Mesenchymal stem cell (in vitro differentiated cells and primary cell): Measurements from ENCODE around the gene DGCR2.
"Not testable (repeated sequence)": the region's sequence is repeated elsewhere in the genome, so short reads cannot be mapped to it uniquely, and the experiment has no call there.

Source experiments
- DNase-seq: peaks from one replicate; pipeline ENCODE4 v3.0.0-alpha.2; 2013
- H2AFZ ChIP-seq: one replicate; pipeline ENCODE4 v1.6.1; 2013; ENCODE audit warnings: low read depth, mild to moderate bottlenecking, control low read depth, inconsistent platforms, low read length, moderate library complexity
- H2AK5ac ChIP-seq: 2 replicates; pipeline ENCODE4 v1.6.1; 2013; ENCODE audit warnings: low read length, moderate library complexity, mild to moderate bottlenecking, inconsistent platforms; ENCODE audit not compliant: severe bottlenecking
- H2BK120ac ChIP-seq: one replicate; pipeline ENCODE4 v1.6.1; 2013; ENCODE audit warnings: low read depth, mild to moderate bottlenecking, inconsistent platforms, low read length, moderate library complexity
- H2BK12ac ChIP-seq, 2 experiments: one replicate each; pipeline ENCODE4 v1.6.1; 2013; ENCODE audit warnings: inconsistent platforms in 2 of 2, low read length in 2 of 2, mild to moderate bottlenecking in 2 of 2, moderate library complexity in 2 of 2, control low read depth in 1 of 2
- H2BK15ac ChIP-seq: one replicate; pipeline ENCODE4 v1.6.1; 2013; ENCODE audit warnings: mild to moderate bottlenecking, low read depth, inconsistent platforms; ENCODE audit not compliant: poor library complexity, severe bottlenecking
- H2BK5ac ChIP-seq: 2 replicates; pipeline ENCODE4 v1.6.1; 2013; ENCODE audit warnings: low read depth, mild to moderate bottlenecking, low read length, control low read depth, inconsistent platforms; ENCODE audit not compliant: poor library complexity, severe bottlenecking
- H3K14ac ChIP-seq, 2 experiments: one replicate each; pipeline ENCODE4 v1.6.1; 2013; ENCODE audit warnings: inconsistent platforms in 2 of 2, low read length in 2 of 2, control low read depth in 1 of 2, mild to moderate bottlenecking in 1 of 2, moderate library complexity in 1 of 2
- H3K18ac ChIP-seq, 2 experiments: one replicate each; pipeline ENCODE4 v1.6.1; 2013; ENCODE audit warnings: inconsistent platforms in 2 of 2, low read length in 2 of 2, control low read depth in 1 of 2, low read depth in 1 of 2, mild to moderate bottlenecking in 1 of 2
- H3K23ac ChIP-seq, 2 experiments: one replicate each; pipeline ENCODE4 v1.6.1; 2013; ENCODE audit warnings: inconsistent platforms in 2 of 2, low read length in 2 of 2, mild to moderate bottlenecking in 2 of 2, moderate library complexity in 2 of 2, control low read depth in 1 of 2
- H3K27ac ChIP-seq: 2 replicates; pipeline ENCODE4 v1.5.1; 2013; ENCODE audit warnings: mild to moderate bottlenecking, moderate library complexity, low read length, control low read depth, inconsistent platforms; ENCODE audit not compliant: poor library complexity, severe bottlenecking
- H3K27me3 ChIP-seq, 2 experiments: 2 replicates each; pipeline versions ENCODE4 v1.6.1 to v1.7.0; 2013; ENCODE audit warnings: low read length in 2 of 2, mild to moderate bottlenecking in 2 of 2, moderate library complexity in 2 of 2, control low read depth in 1 of 2, inconsistent platforms in 1 of 2; ENCODE audit not compliant: control insufficient read depth in 1 of 2, insufficient read depth in 1 of 2
- H3K36me3 ChIP-seq, 2 experiments: 2 replicates each; pipeline versions ENCODE4 v1.6.1 to v1.7.0; 2013; ENCODE audit warnings: low read length in 2 of 2, control low read depth in 1 of 2, inconsistent platforms in 1 of 2, low read depth in 1 of 2, mild to moderate bottlenecking in 1 of 2; ENCODE audit not compliant: insufficient read depth in 2 of 2, control insufficient read depth in 1 of 2
- H3K4ac ChIP-seq, 2 experiments: one replicate each; pipeline ENCODE4 v1.6.1; 2013; ENCODE audit warnings: inconsistent platforms in 2 of 2, low read length in 2 of 2, mild to moderate bottlenecking in 2 of 2, moderate library complexity in 2 of 2, control low read depth in 1 of 2, low read depth in 1 of 2
- H3K4me1 ChIP-seq: 2 replicates; pipeline ENCODE4 v1.6.1; 2013; ENCODE audit warnings: low read depth, low read length, control low read depth; ENCODE audit not compliant: control insufficient read depth, insufficient read depth
- H3K4me2 ChIP-seq: 2 replicates; pipeline ENCODE4 v1.6.1; 2013; ENCODE audit warnings: low read length, mild to moderate bottlenecking, inconsistent platforms; ENCODE audit not compliant: poor library complexity, severe bottlenecking
- H3K4me3 ChIP-seq, 2 experiments: 2 replicates each; pipeline versions ENCODE4 v1.5.1 to v1.7.0; 2013; ENCODE audit warnings: low read length in 2 of 2, mild to moderate bottlenecking in 2 of 2, control low read depth in 1 of 2, low read depth in 1 of 2; ENCODE audit not compliant: insufficient read depth in 1 of 2
- H3K79me1 ChIP-seq: replicated peaks from 2 replicates; pipeline ENCODE4 v1.6.1; 2013; ENCODE audit warnings: mild to moderate bottlenecking, control low read depth, low read length, inconsistent platforms; ENCODE audit not compliant: poor library complexity, severe bottlenecking
- H3K9ac ChIP-seq: 2 replicates; pipeline ENCODE4 v1.7.0; 2013; ENCODE audit warnings: mild to moderate bottlenecking, low read length, moderate library complexity
- H3K9me3 ChIP-seq: 2 replicates; pipeline ENCODE4 v1.7.0; 2013; ENCODE audit warnings: mild to moderate bottlenecking, low read length; ENCODE audit not compliant: control insufficient read depth
- H4K8ac ChIP-seq: one replicate; pipeline ENCODE4 v1.6.1; 2013; ENCODE audit warnings: inconsistent platforms, mild to moderate bottlenecking, low read length, moderate library complexity
- H4K91ac ChIP-seq: one replicate; pipeline ENCODE4 v1.6.1; 2013; ENCODE audit warnings: mild to moderate bottlenecking, low read length, inconsistent platforms
- WGBS: methylation state at CpG from one replicate; pipeline ENCODE4 v1.1.7; 2013; ENCODE audit warnings: mixed read lengths; 5-methylcytosine and 5-hydroxymethylcytosine counted together

The DGCR2 gene

DNA sequence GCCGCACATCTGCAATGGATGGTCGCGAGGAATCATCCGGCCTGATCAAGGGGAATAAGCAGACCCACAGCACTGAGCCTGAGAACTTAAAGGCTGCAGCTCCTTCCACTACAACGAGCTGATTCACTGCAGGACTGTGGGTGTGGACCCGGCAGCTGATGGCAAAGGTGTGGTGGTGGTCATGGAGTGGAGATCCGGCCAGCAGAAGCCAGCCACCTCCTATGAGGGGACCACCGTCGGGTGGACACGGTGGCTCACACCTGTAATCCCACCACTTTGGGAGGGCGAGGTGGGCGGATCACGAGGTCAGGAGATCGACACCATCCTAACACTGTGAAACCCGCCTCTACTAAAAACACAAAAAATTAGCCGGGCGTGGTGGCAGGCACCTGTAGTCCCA is 66.4 kb downstream of the DGCR2 start:
- no peak overlapping the region for H3K4ac ChIP-seq
- H3K9me3 ChIP-seq, result no peaks in the 10 kb centered on the region
- DNase-seq, result no peak
- H3K79me1 ChIP-seq, result peaks cover 55% of the 10 kb centered on the region
- H2AFZ ChIP-seq, result no peak overlapping the region
- H3K4me1 ChIP-seq, result peaks cover 8% of the 10 kb centered on the region
- H2AK5ac ChIP-seq, result no peak overlapping the region
- no peak overlapping the region for H3K4me3 ChIP-seq
- no peak overlapping the region for H4K91ac ChIP-seq
- no peak overlapping the region for H4K8ac ChIP-seq
- no peak overlapping the region for H2BK12ac ChIP-seq
- H3K27me3 ChIP-seq, result no peaks in the 10 kb centered on the region
- H3K36me3 ChIP-seq, result peaks cover 67 to 84% of the 10 kb centered on the region in 2 experiments
- H2BK15ac ChIP-seq, result no peak overlapping the region
- H2BK120ac ChIP-seq, result no peak overlapping the region
- H3K23ac ChIP-seq, result no peak overlapping the region
- no peak overlapping the region for H2BK5ac ChIP-seq
- H3K14ac ChIP-seq, result no peak overlapping the region
- no peak overlapping the region for H3K4me2 ChIP-seq
- 96% methylated on average over 13 of the region's 17 CpGs for WGBS
- no peak overlapping the region for H3K27ac ChIP-seq
- H3K18ac ChIP-seq, result no peak overlapping the region
- no peak overlapping the region for H3K9ac ChIP-seq

DNA sequence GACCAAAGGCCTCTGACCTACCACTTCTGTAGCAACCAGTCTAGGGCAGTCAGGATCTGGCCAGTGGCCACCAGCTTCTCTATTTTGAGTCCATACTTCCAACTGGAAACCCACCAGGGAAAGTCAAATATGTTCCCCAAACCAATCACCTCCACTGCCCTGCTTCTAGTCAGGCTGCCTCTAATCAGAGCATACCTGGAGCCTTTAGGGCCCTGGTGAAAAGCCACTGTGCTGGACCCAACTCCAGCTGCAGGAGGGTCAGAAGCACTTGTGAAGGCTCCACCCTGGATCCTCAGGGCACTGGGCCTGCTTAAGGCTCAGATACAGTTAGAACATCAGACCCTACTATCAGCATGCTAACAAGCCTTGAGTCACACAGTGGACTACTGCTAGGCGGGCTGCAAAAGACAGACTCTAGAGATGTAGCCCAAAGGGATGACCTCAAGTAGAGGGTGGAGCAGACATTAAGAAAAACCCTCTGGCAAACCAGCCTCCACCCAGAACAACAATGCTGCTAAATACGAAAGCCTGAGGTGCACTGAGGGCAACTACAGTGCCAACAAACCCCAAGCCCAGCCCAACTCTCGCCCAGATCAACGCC is 69.2 kb downstream of the DGCR2 start:
- H3K9ac ChIP-seq, result no peak overlapping the region
- H3K4me2 ChIP-seq, result no peak overlapping the region
- no peak overlapping the region for H2BK12ac ChIP-seq
- no peak overlapping the region for H3K18ac ChIP-seq
- no peak overlapping the region for H3K14ac ChIP-seq
- H3K79me1 ChIP-seq, result peaks cover 45% of the 10 kb centered on the region
- no peaks in the 10 kb centered on the region for H3K4me1 ChIP-seq
- no peak for DNase-seq
- H3K27ac ChIP-seq, result no peak overlapping the region
- no peak overlapping the region for H2BK120ac ChIP-seq
- no peak overlapping the region for H2AK5ac ChIP-seq
- 98% methylated on average over 4 of the region's 4 CpGs for WGBS
- H3K27me3 ChIP-seq, result no peaks in the 10 kb centered on the region
- H2BK15ac ChIP-seq, result no peak overlapping the region
- no peak overlapping the region for H2BK5ac ChIP-seq
- no peak overlapping the region for H3K23ac ChIP-seq
- H2AFZ ChIP-seq, result no peak overlapping the region
- no peaks in the 10 kb centered on the region for H3K9me3 ChIP-seq
- peaks cover 56 to 77% of the 10 kb centered on the region in 2 experiments for H3K36me3 ChIP-seq
- no peak overlapping the region for H4K8ac ChIP-seq
- H3K4me3 ChIP-seq, result no peak overlapping the region
- no peak overlapping the region for H3K4ac ChIP-seq
- H4K91ac ChIP-seq, result no peak overlapping the region

DNA sequence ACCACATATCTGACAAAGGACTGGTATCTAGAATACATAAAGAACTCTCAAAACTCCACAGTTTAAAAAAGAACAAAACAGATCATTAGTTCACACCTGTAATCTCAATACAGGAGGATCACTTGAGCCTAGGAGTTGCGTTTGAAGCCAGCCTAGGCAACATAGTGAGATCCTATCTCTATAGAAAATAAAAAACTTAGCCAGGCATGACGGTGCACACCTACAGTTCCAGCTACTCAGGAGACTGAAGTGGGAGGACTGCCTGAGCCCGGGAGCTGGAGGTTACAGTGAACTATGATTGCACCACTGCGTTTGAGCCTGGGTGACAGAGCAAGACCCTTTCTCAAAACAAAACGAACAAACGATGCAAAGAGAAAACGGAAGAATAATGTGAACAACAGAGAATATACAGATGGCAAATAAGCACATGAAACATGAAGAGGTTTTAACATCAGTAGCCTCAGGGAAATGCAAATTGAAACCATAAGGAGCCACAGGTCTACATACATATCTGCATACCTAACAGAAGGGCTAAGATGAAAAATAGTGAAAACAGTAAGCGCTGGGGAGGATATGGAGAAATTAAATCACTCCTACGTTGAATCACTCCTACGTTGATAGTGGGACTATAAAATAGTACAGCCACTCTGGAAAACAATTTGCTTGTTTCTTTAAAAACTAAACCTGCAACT is 70.7 kb downstream of the DGCR2 start:
- H2AFZ ChIP-seq, result no peak overlapping the region
- H3K79me1 ChIP-seq, result peaks cover 40% of the 10 kb centered on the region
- H2AK5ac ChIP-seq, result no peak overlapping the region
- H3K36me3 ChIP-seq, result peaks cover 56 to 78% of the 10 kb centered on the region in 2 experiments
- no peaks in the 10 kb centered on the region for H3K9me3 ChIP-seq
- WGBS, result 97% methylated on average over 9 of the region's 10 CpGs
- H3K4me1 ChIP-seq, result no peaks in the 10 kb centered on the region
- H3K9ac ChIP-seq, result no peak overlapping the region
- no peak overlapping the region for H3K18ac ChIP-seq
- H3K4ac ChIP-seq, result no peak overlapping the region
- no peak overlapping the region for H2BK120ac ChIP-seq
- H4K91ac ChIP-seq, result no peak overlapping the region
- H3K14ac ChIP-seq, result no peak overlapping the region
- H3K4me3 ChIP-seq, result no peak overlapping the region
- H2BK5ac ChIP-seq, result no peak overlapping the region
- H2BK15ac ChIP-seq, result no peak overlapping the region
- H3K4me2 ChIP-seq, result no peak overlapping the region
- H4K8ac ChIP-seq, result no peak overlapping the region
- H3K27me3 ChIP-seq, result no peaks in the 10 kb centered on the region
- H3K23ac ChIP-seq, result no peak overlapping the region
- no peak overlapping the region for H3K27ac ChIP-seq
- no peak for DNase-seq
- H2BK12ac ChIP-seq, result no peak overlapping the region

DNA sequence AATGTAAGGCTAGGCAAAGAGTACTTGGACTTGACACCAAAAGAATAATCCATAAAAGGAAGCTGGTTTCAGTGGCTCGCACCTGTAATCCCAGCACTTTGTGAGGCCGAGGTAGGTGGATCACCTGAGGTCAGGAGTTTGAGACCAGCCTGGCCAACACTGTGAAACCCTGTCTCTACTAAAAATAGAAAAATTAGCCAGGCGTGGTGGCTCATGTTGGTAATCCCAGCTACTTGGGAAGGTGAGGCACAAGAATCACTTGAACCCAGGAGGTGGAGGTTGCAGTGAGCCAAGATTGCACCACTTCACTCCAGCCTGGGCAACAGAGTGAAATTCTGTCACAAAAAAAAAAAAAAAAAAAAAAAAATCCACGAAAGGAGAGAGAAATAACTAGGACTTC is 71.4 kb downstream of the DGCR2 start:
- H3K9ac ChIP-seq, H2AFZ ChIP-seq, H3K4ac ChIP-seq, H3K4me1 ChIP-seq, H2BK120ac ChIP-seq, H3K18ac ChIP-seq, H2BK15ac ChIP-seq, H2BK5ac ChIP-seq, H2BK12ac ChIP-seq, H3K4me3 ChIP-seq, H3K9me3 ChIP-seq, H3K23ac ChIP-seq, H3K27ac ChIP-seq, H4K91ac ChIP-seq, H3K27me3 ChIP-seq, H4K8ac ChIP-seq, H2AK5ac ChIP-seq, DNase-seq, H3K4me2 ChIP-seq, H3K14ac ChIP-seq: not testable (repeated sequence)
- peaks cover 39% of the 10 kb centered on the region for H3K79me1 ChIP-seq
- H3K36me3 ChIP-seq, result peaks cover 51 to 81% of the 10 kb centered on the region in 2 experiments
- 97% methylated on average over 2 of the region's 4 CpGs for WGBS
